Measurements from ENCODE around the gene BCL6B. TPM values are rescaled to one million over a fixed set of nuclear protein-coding genes. Genes with fewer than 3 reads are reported as not detected.

Gene BCL6B
- total RNA-seq, 1 donor from 2014 or later: 2.0 TPM

DNA sequence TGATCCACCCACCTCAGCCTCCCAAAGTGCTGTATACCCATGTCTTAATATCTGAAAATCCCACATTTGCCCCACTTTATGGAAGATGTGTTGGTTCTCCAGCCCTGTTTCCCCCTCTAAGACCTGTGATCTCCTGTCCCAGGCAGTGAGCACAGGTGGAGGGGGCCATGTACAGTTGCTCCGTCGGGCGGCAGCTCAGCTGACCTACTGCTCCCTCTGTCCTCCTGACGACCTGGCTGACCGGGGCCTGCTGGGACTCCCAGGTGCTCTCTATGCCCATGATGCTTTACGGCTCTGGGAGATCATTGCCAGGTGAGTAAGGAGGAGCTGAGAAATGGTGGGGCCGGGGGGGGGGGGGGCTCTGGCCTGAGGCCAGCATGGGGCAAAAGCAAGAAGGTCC lies 17.1 kb upstream of the BCL6B start:
- FAIRE-seq: no peak
- no peak for DNase-seq (ENCODE audit: low spot score in 2 of 2)

DNA sequence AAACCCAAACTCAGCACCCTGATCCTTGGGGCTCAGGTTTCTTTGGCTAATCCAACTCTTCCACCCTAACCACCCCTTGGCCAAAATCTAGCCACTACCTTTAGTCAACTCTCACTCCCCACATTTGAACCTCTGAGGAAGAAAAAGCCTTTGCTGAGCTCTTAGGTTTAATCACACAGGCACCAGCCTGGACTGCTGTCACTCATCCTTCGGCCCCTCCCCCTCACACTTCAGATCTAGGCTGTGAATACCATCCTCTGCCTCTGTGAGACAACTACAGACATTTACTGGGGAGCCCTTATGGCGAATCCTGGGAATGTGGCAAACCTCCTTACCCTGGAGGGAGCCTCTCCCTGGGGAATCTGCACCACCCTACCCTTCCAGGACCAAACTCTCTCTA lies 15.7 kb upstream of the BCL6B start:
- no peak for DNase-seq (ENCODE audit: low spot score in 2 of 2)
- no peak for FAIRE-seq

DNA sequence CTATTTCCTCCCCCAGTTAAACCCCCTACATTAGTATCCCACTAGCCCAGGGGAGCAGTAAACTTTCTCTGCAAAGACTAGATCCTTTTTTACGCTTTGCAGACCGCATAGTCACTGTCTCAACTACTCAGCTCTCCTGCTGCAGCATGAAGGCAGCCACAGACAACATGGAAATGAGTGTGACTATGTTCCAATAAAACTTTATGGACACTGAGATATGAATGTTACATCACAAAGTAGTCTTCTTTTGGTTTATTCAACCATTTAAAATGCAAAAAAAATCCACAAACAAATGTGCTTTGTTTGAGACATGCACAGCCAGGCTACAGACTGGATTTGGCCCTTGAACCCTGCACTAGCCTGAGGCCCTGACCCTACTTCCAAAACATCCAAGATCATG lies 12.3 kb upstream of the BCL6B start:
- no peak for FAIRE-seq
- DNase-seq (ENCODE audit: low spot score in 2 of 2): no peak

DNA sequence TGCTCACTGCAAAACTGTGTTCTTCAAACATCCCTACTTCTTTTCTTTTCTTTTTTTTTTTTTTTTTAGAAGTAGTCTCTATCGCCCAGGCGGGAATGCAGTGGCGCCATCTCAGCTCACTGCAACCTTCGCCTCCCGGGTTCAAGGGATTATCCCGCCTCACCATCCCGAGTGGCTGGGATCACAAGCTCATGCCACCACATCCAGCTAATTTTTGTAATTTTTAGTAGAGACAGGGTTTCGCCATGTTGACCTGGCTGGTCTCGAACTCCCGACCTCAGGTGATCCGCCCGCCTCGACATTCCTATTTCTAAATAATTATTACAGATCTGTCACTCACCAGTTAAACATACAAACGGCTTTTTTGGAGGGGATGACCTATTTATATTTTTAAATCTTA lies 11.4 kb upstream of the BCL6B start:
- FAIRE-seq (no peak), DNase-seq (ENCODE audit: low spot score in 2 of 2) (no peak)

DNA sequence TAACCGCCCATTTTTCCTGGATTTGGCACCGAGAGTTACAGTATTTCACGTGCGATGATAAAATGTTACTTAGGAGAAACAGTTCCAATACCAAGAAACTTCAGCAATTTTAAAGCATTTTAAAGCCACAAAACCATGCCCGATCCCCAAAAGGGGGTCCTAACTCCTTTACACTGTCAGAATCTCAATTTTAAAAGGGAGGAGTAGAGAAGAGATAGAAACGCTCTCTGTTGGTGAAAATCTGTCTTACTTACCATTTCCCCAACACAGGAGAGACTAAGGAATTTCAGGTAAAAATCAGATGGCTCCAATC lies 11.0 kb upstream of the BCL6B start:
- no peak for FAIRE-seq
- no peak for DNase-seq (ENCODE audit: low spot score in 2 of 2)

DNA sequence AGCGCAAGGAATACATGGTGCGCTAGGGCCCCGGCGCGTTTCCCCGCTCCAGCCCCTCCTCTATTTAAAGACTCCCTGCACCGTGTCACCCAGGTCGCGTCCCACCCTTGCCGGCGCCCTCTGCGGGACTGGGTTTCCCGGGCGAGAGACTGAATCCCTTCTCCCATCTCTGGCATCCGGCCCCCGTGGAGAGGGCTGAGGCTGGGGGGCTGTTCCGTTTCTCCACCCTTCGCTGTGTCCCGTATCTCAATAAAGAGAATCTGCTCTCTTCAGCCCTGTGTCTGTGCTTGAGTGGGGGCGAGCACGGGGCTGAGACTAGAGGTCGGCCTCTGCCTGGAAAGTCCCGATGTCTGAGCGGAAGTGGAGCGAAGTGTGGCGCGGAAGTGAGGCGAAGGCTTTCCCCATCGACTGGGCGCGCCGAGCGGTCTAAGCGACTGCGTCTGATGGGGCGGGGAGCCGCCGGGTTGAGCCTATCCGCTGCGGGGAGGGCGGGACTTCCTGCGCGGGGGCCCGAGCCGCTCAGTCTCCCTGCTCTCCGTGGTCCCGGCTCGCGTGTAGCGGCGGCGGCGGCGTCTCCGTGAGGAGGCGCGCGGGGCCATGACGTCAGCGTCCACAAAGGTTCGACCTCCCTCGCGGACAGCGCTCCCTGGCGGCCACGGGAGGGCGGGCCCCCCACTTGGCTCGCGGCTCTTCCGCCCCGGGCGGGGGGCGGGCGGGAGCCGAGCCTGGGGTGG lies 8.4 kb upstream of the BCL6B start:
- DNase-seq (ENCODE audit: low spot score in 2 of 2): peak; percentile 94
- FAIRE-seq: no peak

DNA sequence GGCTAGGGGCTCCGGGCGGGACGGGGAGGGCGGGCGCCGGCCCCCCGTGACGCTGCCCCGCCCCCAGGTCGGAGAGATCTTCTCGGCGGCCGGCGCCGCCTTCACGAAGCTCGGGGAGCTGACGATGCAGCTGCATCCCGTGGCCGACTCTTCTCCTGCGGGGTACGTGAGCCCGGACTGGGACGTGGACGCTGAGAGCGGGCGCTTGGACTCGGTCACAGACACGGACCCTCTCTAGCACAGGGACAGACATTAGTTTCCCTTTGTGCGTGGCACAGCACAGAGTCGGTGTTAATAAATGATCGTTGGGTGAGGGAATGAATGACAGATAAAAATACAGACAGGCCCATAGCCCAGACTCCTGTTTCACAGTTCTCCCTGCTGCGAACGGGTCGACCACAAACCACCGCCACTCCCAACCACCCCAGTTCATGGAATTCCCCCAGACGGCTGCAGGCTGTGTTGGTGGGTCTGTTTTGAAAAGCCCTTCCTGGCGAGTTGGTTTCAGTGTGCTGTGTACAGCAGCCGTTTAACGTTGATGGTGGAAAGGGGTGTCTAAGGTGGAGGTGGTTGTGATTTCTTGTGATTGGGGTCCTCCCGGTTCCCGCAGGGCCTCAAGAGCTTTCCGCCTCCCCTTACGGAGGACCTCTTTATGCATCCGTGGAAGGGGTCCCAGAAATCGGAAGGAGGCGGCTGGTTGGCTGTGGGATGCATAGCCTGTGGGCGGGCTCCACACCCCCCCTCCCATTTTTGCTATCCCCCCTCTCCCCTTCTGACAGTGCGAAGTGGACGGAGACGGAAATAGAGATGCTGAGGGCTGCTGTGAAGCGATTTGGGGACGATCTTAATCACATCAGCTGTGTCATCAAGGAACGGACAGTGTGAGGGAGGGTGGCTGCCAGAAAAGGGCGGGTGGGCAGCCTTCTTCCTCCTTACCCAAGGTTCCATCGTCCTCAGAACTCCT lies 7.6 kb upstream of the BCL6B start:
- no peak for DNase-seq (ENCODE audit: low spot score in 2 of 2)
- FAIRE-seq: no peak

DNA sequence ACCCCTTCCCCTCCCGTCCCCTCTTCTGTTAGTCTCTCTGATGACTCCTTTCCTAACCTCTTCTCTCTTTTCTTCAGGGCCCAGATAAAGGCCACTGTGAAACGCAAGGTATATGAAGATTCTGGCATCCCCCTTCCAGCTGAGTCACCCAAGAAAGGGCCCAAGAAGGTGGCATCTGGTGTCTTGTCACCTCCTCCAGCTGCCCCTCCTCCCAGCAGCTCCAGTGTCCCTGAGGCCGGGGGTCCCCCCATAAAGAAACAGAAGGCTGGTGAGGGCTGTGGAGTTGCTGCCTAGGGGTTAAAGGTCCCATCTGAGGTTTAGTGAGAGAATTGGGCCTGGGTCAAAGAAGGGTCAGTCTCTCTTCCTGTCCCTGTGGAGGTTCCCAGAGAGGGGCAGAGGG lies 6.4 kb upstream of the BCL6B start:
- FAIRE-seq: no peak
- no peak for DNase-seq (ENCODE audit: low spot score in 2 of 2)

DNA sequence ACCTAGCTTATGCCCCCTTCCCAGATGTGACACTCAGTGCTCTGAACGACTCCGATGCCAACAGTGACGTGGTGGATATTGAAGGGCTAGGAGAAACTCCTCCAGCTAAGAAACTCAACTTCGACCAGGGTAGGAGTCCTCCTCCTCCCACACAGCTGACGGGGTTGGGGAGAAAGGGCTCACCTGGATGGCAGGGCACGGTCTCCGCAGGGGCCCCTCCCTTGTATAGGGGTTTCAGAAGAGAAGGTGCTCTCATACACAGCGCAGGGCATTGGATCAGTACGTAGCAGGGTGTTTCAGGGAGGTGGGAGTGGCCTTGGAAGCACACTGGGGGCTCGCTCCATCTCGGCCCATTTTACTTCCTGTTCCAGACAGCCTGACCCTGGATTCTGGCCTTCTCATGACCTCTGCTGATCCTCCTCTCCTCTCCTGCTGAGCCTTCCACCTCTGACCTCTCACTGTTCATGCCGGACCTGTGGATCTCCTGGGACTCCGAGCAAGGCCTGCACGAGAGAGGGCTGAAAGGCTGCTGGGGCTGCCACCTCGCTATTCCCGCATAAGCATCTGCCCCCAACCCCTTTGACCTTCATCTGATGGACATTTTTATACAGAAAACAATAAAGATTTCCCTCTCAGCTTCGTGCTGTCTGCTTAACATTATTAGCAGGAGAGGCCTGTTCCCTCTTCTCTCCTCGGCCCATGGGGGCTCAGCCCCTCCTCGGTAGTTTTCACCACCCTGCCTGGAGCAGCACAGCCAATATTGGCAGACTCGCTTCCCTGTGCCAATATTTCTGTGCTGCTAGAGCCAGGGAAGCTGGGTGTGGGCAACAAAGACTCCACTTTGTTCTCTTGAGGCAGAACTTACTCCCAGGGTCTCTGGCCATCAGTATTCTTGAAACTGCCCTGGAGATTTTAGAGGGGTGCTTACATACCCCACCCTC lies 5.7 kb upstream of the BCL6B start:
- DNase-seq (ENCODE audit: low spot score in 2 of 2): no peak
- no peak for FAIRE-seq

DNA sequence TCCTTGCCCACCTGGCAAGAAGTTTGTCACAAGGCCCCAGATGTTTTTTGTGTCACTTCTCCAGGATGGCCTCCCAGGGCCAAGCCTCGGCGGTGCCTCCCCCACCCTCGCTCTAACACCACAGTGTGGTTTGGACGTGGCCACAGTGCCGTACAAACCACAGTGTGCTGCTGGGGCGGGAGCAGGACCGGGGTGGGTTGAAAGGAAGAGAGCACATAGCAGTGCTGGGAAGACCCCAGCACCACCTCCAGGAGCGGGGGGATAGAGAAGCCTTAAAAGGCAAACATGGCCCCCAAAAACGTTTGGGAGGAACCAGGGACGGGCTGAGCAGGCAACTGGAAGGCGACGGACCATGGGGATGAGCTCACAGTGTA lies 5.0 kb upstream of the BCL6B start:
- DNase-seq (ENCODE audit: low spot score in 2 of 2): no peak
- no peak for FAIRE-seq

DNA sequence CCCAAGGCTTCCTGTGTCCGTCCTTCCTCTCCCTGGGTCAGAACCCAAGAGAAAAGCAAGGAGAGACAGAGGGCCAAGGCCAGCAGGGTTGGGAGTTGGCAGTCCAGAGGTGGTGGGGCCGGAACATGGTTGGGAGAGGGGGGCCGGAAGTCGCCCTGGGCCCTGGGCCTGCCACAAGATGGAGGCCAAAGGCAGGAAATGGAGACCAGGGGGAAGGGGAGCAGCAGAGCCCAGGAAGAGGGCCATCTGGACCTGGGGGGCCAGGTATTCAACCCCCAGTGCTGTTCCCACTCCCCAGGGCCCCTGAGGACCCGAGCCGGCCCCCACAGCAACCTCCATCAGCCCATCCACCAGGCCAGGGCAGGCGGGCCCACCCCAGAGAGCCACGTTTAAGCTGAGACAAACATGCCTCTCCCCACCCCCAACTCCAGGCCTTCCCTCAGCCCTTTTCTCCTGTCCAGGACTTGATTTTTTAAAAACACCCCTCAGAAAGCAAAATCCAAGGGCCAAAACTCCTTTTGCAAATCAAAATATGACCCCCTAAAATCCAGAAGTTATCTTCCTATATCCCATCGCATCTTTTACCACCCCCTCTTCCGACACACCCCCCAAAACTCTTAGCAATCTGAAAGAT lies 4.4 kb upstream of the BCL6B start:
- DNase-seq (ENCODE audit: low spot score in 2 of 2): no peak
- FAIRE-seq: no peak

DNA sequence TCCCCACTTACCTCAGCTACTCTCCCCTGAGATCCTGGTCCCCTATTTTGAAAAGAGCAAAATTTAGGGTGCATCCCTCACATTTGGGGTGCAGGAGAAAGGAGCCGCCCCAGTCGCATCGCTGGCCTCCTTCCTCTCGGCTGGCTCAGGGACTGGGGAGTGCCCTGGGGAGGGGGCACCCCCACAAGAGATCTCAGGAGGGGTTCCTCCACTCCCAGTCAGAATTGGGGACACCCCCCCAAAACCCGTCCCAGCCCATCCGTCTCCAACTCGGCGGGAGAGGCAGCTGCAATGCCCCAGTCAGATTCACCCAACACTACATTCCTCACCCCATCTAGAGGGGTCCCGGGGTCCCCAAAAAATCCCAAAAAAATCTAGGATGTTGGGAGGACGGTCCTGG lies 3.5 kb upstream of the BCL6B start:
- DNase-seq (ENCODE audit: low spot score in 2 of 2) (no peak), FAIRE-seq (no peak)

DNA sequence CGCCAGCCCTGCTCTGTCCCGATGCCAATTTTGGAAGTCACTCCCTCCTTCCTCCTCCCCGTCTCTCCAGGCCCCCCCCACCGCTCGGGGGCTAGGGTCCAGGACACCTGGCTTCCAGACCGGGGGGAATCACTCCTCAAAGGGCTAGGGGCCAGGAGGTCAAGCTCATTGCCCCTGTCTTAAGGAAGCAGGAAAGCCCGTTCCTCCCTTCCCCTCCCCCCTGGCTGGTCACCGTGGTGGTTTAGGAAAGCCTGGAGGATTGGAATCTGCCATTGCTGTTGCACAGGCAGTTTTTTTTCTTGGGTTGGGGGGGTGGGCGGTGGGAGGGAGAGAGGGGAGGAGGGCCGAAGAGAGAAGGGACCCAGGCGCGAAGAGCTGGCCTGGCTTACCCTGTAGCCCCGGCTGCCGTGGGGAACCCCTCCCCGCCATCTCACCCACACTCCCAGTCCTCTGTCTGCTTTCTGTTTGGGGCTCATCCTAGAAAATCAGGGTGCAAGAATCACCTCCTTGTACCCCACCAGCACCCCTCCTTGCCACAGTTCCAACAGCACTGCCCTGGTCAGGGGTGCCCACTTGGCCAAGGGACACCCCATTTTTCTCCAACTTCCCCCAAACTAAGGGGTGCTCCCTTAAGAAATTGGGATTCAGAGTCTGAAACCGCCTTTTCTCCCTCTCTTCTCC lies 2.9 kb upstream of the BCL6B start:
- peak; percentile 60 for DNase-seq (ENCODE audit: low spot score in 2 of 2)
- FAIRE-seq: no peak

DNA sequence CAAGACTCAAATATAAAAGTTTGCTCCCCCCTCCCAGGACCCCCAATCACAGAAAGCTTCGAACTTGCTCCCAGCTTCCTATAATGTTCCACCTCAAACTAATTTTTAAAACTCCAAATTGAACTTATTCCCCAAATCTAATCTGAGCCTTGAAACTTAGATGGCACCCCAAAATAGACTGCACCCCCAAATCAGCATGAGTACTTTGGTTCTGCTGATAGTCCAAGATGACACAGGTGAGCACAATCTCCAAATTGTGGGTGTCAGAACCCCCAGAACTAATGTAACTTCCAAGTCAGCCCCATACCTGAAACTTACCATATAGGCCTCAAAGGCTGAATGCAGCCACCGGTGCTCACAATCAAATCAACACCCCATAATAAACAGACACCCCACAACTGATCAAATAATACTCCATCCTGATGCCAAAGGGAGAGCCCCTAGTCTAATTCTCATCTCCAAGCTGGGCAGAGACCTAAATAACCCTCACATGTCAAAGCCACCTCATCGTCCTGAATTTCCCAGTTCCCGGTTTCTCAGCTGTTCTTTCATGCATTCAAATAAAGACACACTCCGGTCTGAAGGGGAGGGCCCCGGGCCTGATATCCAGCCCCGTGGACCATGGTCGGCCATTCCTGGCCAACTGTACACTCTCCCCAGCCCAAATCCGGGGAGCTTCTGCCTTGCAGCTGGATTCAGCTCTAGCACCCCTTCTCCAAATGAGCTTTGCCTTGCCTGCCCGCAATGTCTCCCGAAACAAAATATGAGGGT lies 1.8 kb upstream of the BCL6B start:
- DNase-seq (ENCODE audit: low spot score in 2 of 2) (no peak), FAIRE-seq (no peak)

DNA sequence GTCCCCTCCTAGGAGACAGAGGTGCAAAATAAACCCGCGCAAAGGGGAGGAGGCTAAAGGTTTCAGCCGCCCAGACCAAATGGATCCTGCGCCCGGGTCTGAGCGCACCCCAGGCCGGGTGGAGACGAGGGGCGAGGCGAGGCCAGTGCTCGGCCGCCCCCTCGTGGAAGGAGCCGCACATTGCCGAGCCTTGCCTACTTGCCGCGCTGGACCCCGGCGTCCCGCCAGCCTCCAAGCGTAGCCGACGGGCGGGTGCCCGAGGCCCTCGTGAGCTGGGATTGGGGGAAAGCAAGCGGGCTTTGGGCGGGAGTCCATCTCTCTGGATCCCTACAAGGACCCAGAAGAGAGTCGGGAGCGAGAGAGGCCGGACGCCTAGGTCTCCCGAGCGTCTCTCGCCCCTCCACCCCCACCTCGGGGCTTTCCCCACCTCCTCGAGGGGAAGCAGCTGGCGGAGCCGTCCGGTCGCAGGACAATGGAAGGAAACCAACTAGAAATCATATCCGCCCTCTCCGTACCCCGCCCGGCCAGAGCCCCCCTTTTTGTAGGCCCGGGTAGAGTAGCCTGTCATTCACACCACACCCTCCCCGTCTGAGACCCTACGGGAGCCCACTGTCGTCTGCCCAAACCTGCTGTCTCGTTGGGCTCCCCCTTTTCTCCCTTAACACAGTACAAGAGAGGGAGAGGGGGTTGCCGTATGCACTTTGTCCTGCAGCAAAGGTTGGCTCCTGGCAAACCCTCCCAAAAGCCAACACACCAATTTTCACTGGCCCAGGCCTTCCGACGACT lies 664 bp upstream of the BCL6B start:
- FAIRE-seq: no peak
- DNase-seq (ENCODE audit: low spot score in 2 of 2): peak; percentile 80 to 91

DNA sequence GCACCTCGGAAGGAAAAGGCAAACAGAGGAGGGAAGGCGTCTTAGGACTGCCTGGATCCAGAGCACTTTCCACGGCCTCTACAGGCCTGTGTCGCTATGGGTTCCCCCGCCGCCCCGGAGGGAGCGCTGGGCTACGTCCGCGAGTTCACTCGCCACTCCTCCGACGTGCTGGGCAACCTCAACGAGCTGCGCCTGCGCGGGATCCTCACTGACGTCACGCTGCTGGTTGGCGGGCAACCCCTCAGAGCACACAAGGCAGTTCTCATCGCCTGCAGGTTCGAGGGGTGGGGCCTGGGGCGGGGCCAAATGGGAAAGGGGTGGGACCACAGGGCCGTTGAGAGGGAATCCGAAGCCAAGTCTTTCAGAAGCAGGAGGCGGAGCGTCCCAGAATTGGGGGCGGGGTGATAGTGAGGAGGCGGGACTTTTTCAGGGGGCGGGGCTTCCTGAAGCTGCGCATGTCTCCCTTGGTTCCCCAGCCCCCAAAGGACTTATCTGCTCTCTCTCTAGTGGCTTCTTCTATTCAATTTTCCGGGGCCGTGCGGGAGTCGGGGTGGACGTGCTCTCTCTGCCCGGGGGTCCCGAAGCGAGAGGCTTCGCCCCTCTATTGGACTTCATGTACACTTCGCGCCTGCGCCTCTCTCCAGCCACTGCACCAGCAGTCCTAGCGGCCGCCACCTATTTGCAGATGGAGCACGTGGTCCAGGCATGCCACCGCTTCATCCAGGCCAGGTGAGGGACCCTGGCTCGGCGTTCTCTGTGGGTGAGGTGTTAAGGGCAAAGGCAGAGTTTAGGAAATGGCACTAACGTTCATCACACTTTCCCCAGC lies 939 bp downstream of the BCL6B start:
- peak; percentile 64 to 94 for DNase-seq (ENCODE audit: low spot score in 2 of 2)
- no peak for FAIRE-seq

DNA sequence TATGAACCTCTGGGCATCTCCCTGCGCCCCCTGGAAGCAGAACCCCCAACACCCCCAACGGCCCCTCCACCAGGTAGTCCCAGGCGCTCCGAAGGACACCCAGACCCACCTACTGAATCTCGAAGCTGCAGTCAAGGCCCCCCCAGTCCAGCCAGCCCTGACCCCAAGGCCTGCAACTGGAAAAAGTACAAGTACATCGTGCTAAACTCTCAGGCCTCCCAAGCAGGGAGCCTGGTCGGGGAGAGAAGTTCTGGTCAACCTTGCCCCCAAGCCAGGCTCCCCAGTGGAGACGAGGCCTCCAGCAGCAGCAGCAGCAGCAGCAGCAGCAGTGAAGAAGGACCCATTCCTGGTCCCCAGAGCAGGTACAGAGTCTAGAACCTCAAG lies 1.5 kb downstream of the BCL6B start:
- DNase-seq (ENCODE audit: low spot score in 2 of 2) (no peak), FAIRE-seq (no peak)

DNA sequence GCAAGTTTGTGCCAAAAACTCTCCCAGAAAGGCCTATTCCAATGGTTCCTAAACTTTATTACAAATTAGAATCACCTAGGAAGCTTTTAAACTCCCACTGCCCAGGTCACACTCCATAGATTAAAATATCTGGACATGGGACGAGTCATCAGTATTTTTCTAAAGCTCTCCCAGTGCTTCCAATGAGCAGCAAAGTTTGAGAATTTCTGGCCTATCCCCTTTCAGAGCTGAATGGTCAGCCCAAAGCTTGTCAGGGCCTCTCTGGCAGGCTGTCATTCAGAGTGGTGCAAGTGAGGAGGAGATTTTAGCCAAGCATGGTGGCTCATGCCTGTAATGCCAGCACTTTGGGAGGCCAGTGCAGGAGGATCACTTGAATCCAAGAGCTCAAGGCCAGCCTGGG lies 2.4 kb downstream of the BCL6B start:
- FAIRE-seq: no peak
- DNase-seq (ENCODE audit: low spot score in 2 of 2): no peak

All from frontal cortex (tissue), 4 donors.